Measurements from ENCODE around the gene VEGFA. TPM values are rescaled to one million over a fixed set of nuclear protein-coding genes. Genes with fewer than 3 reads are reported as not detected.

Gene VEGFA
- total RNA-seq, 1 donor from 2014 or later, result 194 TPM

- Histone ChIP-seq H3K9me3 (no peaks in the 10 kb centered on the region), H3K4me3 (no peak overlapping the region), H3K36me3 (no peaks in the 10 kb centered on the region), H3K27ac (no peak overlapping the region), H3K4me1 (no peaks in the 10 kb centered on the region), H3K27me3 (no peaks in the 10 kb centered on the region)
- DNase-seq (ENCODE audit: extremely low spot score in 2 of 2), result no peak
- intact Hi-C loops (cut with DNase I), result no loop called here
- no peak for TF ChIP-seq POLR2A (IDR thresholded peaks at IDR 0.05)
- no peak for TF ChIP-seq POLR2AphosphoS5 (IDR thresholded peaks at IDR 0.05; ENCODE audit: insufficient read depth in 1 of 2, low read depth in 1 of 2)
- TF ChIP-seq CTCF (IDR thresholded peaks at IDR 0.05), result no peak
These were observed 23.9 kb upstream of the VEGFA start for GRCh38 chr6:43746071-43746470.

GRCh38 chr6:43746613-43747102, 23.4 kb upstream of the VEGFA start:
- Histone ChIP-seq H3K27ac (no peak overlapping the region), H3K36me3 (no peaks in the 10 kb centered on the region), H3K4me3 (no peak overlapping the region), H3K9me3 (no peaks in the 10 kb centered on the region), H3K27me3 (no peaks in the 10 kb centered on the region), H3K4me1 (no peaks in the 10 kb centered on the region)
- no peak for DNase-seq (ENCODE audit: extremely low spot score in 2 of 2)
- no peak for TF ChIP-seq CTCF (IDR thresholded peaks at IDR 0.05)
- TF ChIP-seq POLR2A (IDR thresholded peaks at IDR 0.05), result no peak
- TF ChIP-seq POLR2AphosphoS5 (IDR thresholded peaks at IDR 0.05; ENCODE audit: insufficient read depth in 1 of 2, low read depth in 1 of 2), result no peak
- intact Hi-C loops (cut with DNase I), result no loop called here

- intact Hi-C loops (cut with DNase I), result no loop called here
- no peak for DNase-seq (ENCODE audit: extremely low spot score in 2 of 2)
- no peaks in the 10 kb centered on the region for H3K36me3 ChIP-seq
- no peak overlapping the region for H3K27ac ChIP-seq
- TF ChIP-seq POLR2A (IDR thresholded peaks at IDR 0.05) (no peak), CTCF (IDR thresholded peaks at IDR 0.05) (no peak), POLR2AphosphoS5 (IDR thresholded peaks at IDR 0.05; ENCODE audit: insufficient read depth in 1 of 2, low read depth in 1 of 2) (no peak)
- no peaks in the 10 kb centered on the region for H3K27me3 ChIP-seq
- H3K4me3 ChIP-seq, result no peak overlapping the region
- H3K9me3 ChIP-seq, result no peaks in the 10 kb centered on the region
- no peaks in the 10 kb centered on the region for H3K4me1 ChIP-seq
These were observed 22.2 kb upstream of the VEGFA start for GRCh38 chr6:43747784-43748183.

GRCh38 chr6:43748765-43749164, 21.2 kb upstream of the VEGFA start:
- DNase-seq (ENCODE audit: extremely low spot score in 2 of 2), result no peak
- no peak overlapping the region for H3K4me3 ChIP-seq
- intact Hi-C loops (cut with DNase I), result no loop called here
- H3K27me3 ChIP-seq, result no peaks in the 10 kb centered on the region
- TF ChIP-seq CTCF (IDR thresholded peaks at IDR 0.05) (no peak), POLR2AphosphoS5 (IDR thresholded peaks at IDR 0.05; ENCODE audit: insufficient read depth in 1 of 2, low read depth in 1 of 2) (no peak), POLR2A (IDR thresholded peaks at IDR 0.05) (no peak)
- no peaks in the 10 kb centered on the region for H3K36me3 ChIP-seq
- no peak overlapping the region for H3K27ac ChIP-seq
- no peaks in the 10 kb centered on the region for H3K4me1 ChIP-seq
- H3K9me3 ChIP-seq, result no peaks in the 10 kb centered on the region

GRCh38 chr6:43749461-43749860, 20.6 kb upstream of the VEGFA start:
- no peak for DNase-seq (ENCODE audit: extremely low spot score in 2 of 2)
- no peaks in the 10 kb centered on the region for H3K4me1 ChIP-seq
- H3K36me3 ChIP-seq, result no peaks in the 10 kb centered on the region
- no peaks in the 10 kb centered on the region for H3K9me3 ChIP-seq
- no peak overlapping the region for H3K27ac ChIP-seq
- intact Hi-C loops (cut with DNase I), result no loop called here
- H3K4me3 ChIP-seq, result no peak overlapping the region
- H3K27me3 ChIP-seq, result no peaks in the 10 kb centered on the region
- TF ChIP-seq POLR2AphosphoS5 (IDR thresholded peaks at IDR 0.05; ENCODE audit: insufficient read depth in 1 of 2, low read depth in 1 of 2) (no peak), CTCF (IDR thresholded peaks at IDR 0.05) (no peak), POLR2A (IDR thresholded peaks at IDR 0.05) (no peak)

All from vagina (tissue), 2 donors.